NCI-H146 treated with DMSO at 0.1 percent for 48 hours (cell line): ENCODE results near the gene CBX6.

Experiments used
- DNase-seq: peaks from one replicate; lab custom pipeline; 2025; ENCODE audit not compliant: unreplicated experiment; lab: John Stamatoyannopoulos, UW

CBX6 gene

GRCh38 chr22:38841211-38841610, 30.8 kb downstream of the CBX6 start:
- no peak for DNase-seq

GRCh38 chr22:38840129-38840528, 31.9 kb downstream of the CBX6 start:
- no peak for DNase-seq

DNA sequence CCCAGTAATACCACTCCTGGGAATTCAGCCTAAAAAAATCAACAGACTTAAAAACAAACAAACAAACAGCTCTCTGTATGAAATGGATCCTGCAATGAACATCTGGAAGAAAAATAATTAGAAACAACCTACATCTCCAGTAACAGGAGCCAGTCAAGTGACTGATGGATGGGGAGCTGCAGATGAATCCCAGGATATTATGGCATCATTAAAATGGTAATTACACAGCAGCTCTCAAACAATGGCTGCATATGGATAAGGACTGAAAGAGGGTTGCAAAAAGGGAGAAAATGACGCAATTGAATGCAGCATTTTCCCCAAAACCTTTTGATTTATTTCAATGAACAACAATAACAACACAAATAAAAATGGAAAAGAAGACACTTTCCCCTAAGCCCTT, 32.3 kb downstream of the CBX6 start:
- DNase-seq = no peak

- DNase-seq = no peak
These were observed 34.5 kb downstream of the CBX6 start for GRCh38 chr22:38837414-38837928.

DNA sequence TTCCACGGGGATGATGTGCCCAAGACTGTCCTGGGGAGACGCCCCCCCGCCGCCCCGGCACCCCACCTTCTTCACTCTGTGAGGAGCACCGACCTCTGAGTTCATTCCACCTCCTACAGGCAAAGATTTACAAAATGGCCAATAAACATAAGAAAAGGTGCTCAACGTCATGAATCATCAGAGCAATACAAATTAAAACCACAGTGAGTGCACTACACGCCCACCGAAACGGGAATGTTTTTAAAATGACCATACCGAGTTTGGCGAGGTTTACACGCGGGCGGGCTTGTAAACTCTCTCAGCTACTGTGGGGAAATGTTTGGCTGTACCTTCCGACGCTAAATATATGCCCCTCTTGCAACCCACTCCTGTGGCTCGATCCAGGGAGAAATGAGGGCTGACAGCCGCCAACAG, 36.1 kb downstream of the CBX6 start:
- DNase-seq = no peak

DNA sequence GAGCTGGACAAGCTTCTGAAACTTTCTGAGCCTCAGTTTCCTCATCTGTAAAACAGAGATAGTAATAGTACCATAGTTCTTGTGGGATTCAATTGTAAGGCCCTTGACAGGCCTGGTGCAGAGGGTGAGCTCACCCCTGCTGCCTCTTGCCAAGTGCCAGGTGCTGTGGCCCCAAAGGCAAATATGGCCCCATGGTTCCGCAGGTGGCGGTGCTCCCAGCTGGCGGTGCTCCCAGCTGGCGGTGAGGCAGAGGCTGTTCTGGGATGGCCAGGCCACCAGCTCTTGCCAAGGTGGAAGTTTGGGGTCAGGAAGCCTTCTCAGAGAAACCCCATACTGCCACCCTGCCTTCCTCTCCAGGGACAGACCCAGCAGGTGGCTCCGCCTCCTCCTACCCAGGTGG, 37.0 kb downstream of the CBX6 start:
- DNase-seq = no peak

DNA sequence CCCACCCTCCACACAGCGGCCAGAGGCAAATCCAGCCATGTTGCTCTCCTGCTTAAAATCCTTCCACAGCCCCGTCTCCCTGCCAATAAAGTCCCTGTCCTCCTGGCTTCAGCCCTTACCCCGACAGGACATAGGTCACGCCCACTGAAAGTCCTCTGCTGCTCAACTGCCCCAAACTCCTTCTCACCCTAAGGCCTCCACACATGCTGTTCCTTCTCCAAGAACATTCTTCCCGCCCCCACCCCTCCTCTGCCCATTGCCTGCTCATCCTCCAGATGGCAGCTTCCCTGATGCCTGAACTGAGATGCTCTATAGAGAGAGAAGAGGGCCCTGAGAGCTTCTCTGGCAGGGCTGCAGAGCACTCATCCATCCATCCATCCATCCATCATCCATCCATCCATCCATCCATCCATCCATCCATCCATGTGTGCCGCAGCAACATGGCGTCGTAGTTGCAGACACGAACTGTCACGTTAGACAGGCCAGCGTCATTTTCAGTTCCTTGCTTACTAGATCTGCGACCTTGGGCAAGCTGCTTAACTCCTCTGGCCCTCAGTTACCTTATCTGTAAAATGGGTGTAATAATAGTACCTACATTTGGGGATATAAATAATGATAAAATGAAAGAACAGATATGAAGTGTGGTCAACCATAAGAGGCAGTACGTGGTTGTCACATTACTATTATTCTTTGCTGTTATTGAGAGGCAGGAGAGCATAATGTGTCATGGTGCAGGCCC, 37.6 kb downstream of the CBX6 start:
- no peak for DNase-seq

GRCh38 chr22:38833061-38833460, 39.0 kb downstream of the CBX6 start:
- no peak for DNase-seq

GRCh38 chr22:38832005-38832978, 39.7 kb downstream of the CBX6 start:
- DNase-seq = no peak

DNA sequence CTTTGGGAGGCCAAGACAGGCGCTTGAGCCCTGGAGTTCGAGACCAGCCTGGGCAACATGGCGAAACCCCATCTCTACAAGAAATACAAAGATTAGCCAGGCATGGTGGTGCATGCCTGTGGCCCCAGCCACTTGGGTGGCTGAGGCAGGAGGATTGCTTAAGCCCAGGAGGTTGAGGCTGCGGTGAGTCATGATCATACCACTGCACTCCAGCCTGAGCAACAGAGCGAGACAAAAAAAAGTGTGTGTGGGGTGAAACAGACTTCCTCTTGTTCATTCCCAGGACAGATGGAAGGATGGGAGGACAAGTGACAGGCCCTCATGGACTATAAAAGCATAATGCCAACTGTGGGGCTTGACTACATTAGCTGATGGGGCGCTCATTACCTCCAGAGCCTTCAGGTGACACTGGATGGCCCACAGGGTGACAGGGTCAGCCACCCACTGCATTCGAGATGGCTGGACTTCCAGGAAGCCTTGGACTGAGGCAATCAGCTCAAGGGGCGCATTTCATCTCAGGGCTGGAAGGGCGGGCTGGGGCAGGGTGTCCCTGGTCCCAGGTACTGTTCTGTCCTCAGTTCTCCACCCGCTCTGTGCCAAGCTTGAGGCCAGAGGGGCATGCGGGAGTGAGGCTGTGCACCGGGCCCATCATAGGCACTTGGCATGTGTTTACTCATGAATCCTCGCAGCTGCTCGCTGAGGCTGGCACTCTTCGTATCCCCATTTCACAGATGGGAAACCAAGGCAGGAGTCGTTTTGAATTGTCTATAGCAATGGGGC, 40.7 kb downstream of the CBX6 start:
- DNase-seq = no peak

- DNase-seq = no peak
These were observed 41.2 kb downstream of the CBX6 start for GRCh38 chr22:38830845-38831108.

DNA sequence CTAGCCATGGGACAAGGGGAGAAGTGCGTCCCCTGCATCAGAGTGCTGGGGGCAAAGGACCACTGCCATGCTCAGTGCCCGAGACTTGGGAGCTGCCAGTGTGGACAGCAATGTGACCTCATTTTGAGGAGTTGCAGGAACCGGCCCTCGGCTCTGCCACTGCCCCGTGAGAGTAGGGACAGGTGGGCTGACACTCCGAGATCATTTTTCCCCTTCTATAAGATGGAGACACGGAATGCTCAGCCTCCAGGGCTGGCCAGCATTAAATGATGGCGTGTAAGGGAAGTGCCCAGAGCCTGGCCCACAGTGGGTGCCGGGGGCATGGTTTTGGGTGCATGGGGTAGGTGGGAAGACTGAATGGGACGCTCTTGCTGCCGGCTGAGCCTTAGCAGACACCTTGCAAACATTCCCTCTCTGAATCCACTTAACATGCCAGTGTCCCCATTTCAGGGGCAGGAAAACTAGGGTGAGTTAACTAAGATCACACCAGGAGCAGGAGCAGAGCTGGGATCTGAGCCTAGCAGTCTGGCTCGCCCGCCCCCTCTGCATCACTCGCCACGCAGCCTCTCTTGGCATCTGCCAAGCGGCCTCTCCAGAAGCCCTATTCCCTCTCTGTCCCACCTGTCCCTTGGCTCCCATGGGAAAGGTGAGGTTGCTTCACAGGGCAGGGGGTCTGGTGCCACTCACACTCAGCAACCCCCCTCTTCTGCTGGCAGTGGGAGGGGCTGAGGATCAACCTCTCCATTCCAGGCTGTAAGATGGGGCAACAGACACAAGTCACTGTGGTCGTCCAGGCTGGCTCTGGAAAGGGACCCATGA, 41.8 kb downstream of the CBX6 start:
- DNase-seq = no peak

GRCh38 chr22:38829485-38829884, 42.5 kb downstream of the CBX6 start:
- DNase-seq = no peak

DNA sequence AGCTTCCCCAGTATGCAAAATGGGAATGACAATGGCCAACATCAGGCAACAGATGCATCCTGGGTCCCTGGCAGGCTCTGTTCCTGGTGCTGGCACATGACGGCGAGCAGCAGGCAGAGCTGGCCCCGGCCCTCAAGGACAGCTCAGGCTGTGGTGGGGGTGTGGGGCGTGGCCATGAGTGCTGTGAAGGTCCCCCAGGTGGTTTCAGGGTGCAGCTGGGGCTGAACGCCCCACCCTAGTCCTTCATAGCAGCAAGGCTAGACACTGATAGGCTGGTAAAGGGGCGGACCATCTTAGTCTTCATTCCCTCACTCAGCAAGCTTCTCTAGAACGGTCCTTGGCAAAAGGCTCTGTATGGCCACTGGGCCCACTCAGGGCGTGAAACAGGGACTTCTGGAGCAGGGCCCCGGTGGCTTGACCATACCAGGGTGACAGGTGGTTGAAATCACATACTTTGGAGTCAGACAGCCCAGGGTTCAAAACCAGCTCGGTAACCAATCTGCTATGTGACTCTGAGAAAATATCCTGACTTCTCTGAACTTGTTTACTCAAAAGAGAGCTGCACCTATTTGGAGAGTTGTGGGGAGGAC, 43.3 kb downstream of the CBX6 start:
- no peak for DNase-seq

DNA sequence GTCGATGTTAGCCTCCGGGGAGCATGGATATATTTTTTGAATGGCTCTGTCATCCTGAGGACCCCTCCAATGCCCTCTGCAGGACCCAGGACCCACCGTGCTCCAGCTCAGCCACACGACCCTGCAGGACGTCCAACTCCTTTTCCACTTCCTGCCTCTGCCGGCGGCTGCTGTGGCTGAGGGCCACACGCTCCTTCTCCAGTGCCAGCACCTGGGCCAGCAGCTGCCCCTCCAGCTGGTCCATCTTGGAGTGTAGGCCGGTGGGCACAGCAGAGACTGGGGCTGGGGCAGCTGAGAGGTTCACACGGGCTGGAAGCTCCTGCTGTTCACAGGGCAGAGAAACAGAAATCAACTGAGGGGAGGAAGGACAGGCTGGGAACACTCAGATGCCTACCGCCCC, 43.8 kb downstream of the CBX6 start:
- no peak for DNase-seq

GRCh38 chr22:38827510-38827909, 44.5 kb downstream of the CBX6 start:
- DNase-seq = no peak

DNA sequence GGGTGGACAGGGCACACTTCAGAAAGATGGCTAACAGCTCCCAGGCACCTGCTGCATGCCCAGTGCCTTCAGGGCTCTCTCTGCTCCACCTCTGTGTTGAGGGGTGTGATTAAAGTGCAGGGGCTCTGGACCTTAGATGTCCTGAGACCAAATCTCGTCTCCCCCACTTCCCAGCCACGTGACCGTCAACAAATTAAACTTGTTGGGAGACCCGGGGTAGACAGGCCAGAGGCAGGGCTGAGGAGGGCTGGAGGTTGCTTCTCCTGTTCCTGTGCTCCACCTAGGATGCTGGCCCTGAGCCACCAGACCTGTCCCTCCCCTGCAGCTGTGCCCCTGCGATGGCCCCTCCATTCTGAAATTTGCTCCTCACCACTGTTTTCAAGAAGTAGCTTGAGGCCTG, 45.2 kb downstream of the CBX6 start:
- no peak for DNase-seq

DNA sequence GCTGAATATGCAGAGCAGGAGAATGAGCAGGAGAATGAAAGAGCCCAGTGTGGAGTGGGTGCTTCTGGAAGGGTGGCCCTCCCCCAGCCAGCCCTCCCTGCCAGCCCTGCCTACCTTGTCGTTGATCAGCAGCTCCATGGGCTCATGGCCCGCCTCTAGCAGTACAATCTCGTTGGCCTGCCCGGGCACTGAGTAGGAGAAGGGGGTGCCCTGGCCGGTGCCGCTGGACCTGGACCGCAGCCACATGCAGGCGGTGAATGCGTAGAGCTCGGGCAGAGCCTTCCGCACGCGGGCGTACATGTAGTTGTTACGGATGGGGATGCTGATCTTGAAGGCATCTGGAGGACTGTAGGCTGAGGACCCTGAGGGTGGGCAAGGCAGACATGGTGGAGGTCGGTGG, 45.6 kb downstream of the CBX6 start:
- DNase-seq = no peak

- no peak for DNase-seq
These were observed 47.4 kb downstream of the CBX6 start for GRCh38 chr22:38824585-38824984.

- no peak for DNase-seq
These were observed 48.4 kb downstream of the CBX6 start for GRCh38 chr22:38823637-38824036.
